ENCODE data around the gene MOB1A. TPM values are rescaled to one million over a fixed set of nuclear protein-coding genes. Genes with fewer than 3 reads are reported as not detected.

Gene MOB1A
- total and polyA plus RNA-seq, 2 of the 8 experiments (the other 6 are each of a cell fraction or from before 2014, with no cell fraction given) = 21.6 to 91.7 TPM

- TF ChIP-seq TBP (IDR thresholded peaks at IDR 0.05; ENCODE audit: low read depth, low read length) (no peak), KDM4A (IDR thresholded peaks at IDR 0.05; ENCODE audit: low read depth, low read length, severe bottlenecking) (no peak), PHF8 (conservative IDR thresholded peaks at IDR 0.05; ENCODE audit: low read depth, low read length) (no peak), TAF7 (optimal IDR thresholded peaks at IDR 0.05; ENCODE audit: borderline replicate concordance, low read depth, low read length) (no peak), JUN (IDR thresholded peaks at IDR 0.05; ENCODE audit: low read depth, low read length) (no peak), CBX5 (IDR thresholded peaks at IDR 0.05; ENCODE audit: low read depth, low read length) (no peak), SIRT6 (IDR thresholded peaks at IDR 0.05; ENCODE audit: low read length) (no peak)
Observed at GRCh38 chr2:74174909-74175308, 3.8 kb downstream of the MOB1A start (continued).

Measured in H1 (cell line).